ENCODE data around the gene ZG16. TPM values are rescaled to one million over a fixed set of nuclear protein-coding genes. Genes with fewer than 3 reads are reported as not detected.
"Not testable (repeated sequence)": the region's sequence is repeated elsewhere in the genome, so short reads cannot be mapped to it uniquely, and the experiment has no call there.

Gene ZG16
- total RNA-seq = not detected

- DNase-seq = no peak
Measured at GRCh38 chr16:29777576-29778350, at the start of gene ZG16. Gene ZG16 (plus strand): TSS chr16:29778256. CDS start chr16:29779267, 1,011 bp downstream.

- DNase-seq = peak; percentile 70
Measured at GRCh38 chr16:29729116-29729521, 48.9 kb upstream of the ZG16 start.

- DNase-seq = no peak
Measured at GRCh38 chr16:29730649-29731048, 47.4 kb upstream of the ZG16 start.

GRCh38 chr16:29731768-29732601 is 46.1 kb upstream of the ZG16 start:
- DNase-seq = not testable (repeated sequence)

- no peak for DNase-seq
Measured at GRCh38 chr16:29734786-29735185, 43.3 kb upstream of the ZG16 start.

GRCh38 chr16:29736112-29736511 is 41.9 kb upstream of the ZG16 start:
- no peak for DNase-seq

- DNase-seq = no peak
Measured at GRCh38 chr16:29736764-29737163, 41.3 kb upstream of the ZG16 start.

GRCh38 chr16:29737713-29738112 is 40.3 kb upstream of the ZG16 start:
- no peak for DNase-seq

GRCh38 chr16:29738514-29738913 is 39.5 kb upstream of the ZG16 start:
- DNase-seq = no peak

- not testable (repeated sequence) for DNase-seq
Measured at GRCh38 chr16:29739927-29740629, 38.0 kb upstream of the ZG16 start.

- not testable (repeated sequence) for DNase-seq
Measured at GRCh38 chr16:29740630-29741015, 37.4 kb upstream of the ZG16 start.

GRCh38 chr16:29742683-29743275 is 35.3 kb upstream of the ZG16 start:
- no peak for DNase-seq

- no peak for DNase-seq
Measured at GRCh38 chr16:29743475-29743826, 34.6 kb upstream of the ZG16 start.

- DNase-seq = no peak
Measured at GRCh38 chr16:29743827-29744531, 34.1 kb upstream of the ZG16 start.

- no peak for DNase-seq
Measured at GRCh38 chr16:29744541-29745101, 33.4 kb upstream of the ZG16 start.

GRCh38 chr16:29745121-29745852 is 32.8 kb upstream of the ZG16 start:
- no peak for DNase-seq

- peak; percentile 7 for DNase-seq
Measured at GRCh38 chr16:29745853-29746345, 32.2 kb upstream of the ZG16 start, which contains the start of gene C16orf54. Gene C16orf54 (minus strand): TSS chr16:29745990. CDS start chr16:29744951, 1,039 bp downstream.

GRCh38 chr16:29746518-29746917 is 31.5 kb upstream of the ZG16 start:
- DNase-seq = not testable (repeated sequence)

- no peak for DNase-seq
Measured at GRCh38 chr16:29747947-29748759, 29.9 kb upstream of the ZG16 start.

All from tongue (tissue), 2 donors.